Left lung (tissue), 10 donors: Measurements from ENCODE around the gene ARRDC5. TPM values are rescaled to one million over a fixed set of nuclear protein-coding genes. Genes with fewer than 3 reads are reported as not detected.
A peak's percentile ranks its signal among the peaks of the same experiment; 100 is the strongest.

Experiments used
- ATAC-seq: fragments of 200-7000 bp; cut with Tn5 transposase; one replicate; pipeline ENCODE4 v1.9.1; 2020; ENCODE audit warnings: moderate library complexity
- DNase-seq, 4 donors: peaks; one replicate each; pipeline ENCODE4 v3.0.0-alpha.2; 2013 to 2020
- H3K27ac ChIP-seq, 2 donors: fragments of 200-600 bp; sonication (generic) in 1 of 2; one replicate each; pipeline versions ENCODE4 v1.5.0 to v1.8.0; 2020 to 2021
- H3K27me3 ChIP-seq, 2 donors: fragments of 200-600 bp; sonication (generic) in 1 of 2; one replicate each; pipeline versions ENCODE4 v1.5.0 to v1.8.0; 2020 to 2021
- H3K36me3 ChIP-seq, 2 donors: fragments of 200-600 bp; sonication (generic) in 1 of 2; one replicate each; pipeline versions ENCODE4 v1.5.0 to v1.8.0; 2020 to 2021
- H3K4me1 ChIP-seq, 2 donors: fragments of 200-600 bp; one replicate each; pipeline ENCODE4 v1.8.0; 2021
- H3K4me3 ChIP-seq, 2 donors: fragments of 200-600 bp; sonication (generic) in 1 of 2; one replicate each; pipeline versions ENCODE4 v1.5.0 to v1.8.0; 2020 to 2021; ENCODE audit warnings: mild to moderate bottlenecking in 1 of 2
- H3K9me3 ChIP-seq, 2 donors: fragments of 200-600 bp; sonication (generic) in 1 of 2; one replicate each; pipeline versions ENCODE4 v1.5.0 to v1.8.0; 2020 to 2021
- intact Hi-C, 2 donors: fragments of 100-400 bp; cut with DNase I; formaldehyde crosslinking; loops; one replicate each; pipeline versions ENCODE4 v1.11.2 to v1.14.2; 2022
- polyA plus RNA-seq, 6 donors: library from polyadenylated mRNA; unstranded; fragments of 120-200 nt; gene quantifications; one replicate each; pipeline ENCODE4 v1.2.1, GENCODE V29; 2013; ENCODE audit not compliant: insufficient read length in 6 of 6
- total RNA-seq, 2 donors: library from RNA; stranded (reverse); fragmentation: NEBNext Ultra II Directional; extraction: Animal tissue kit (Norgen Biotek cat#: 25700); gene quantifications; one replicate each; pipeline ENCODE4 v1.2.1, GENCODE V29; 2021
- TF ChIP-seq, protein P1 (sequence below), 2 donors: fragments of 200-600 bp; sonication (generic) in 1 of 2; IDR thresholded peaks; one replicate each; pipeline versions ENCODE4 v1.5.0 to v1.8.0; 2021; ENCODE audit warnings: antibody characterized with exemption in 2 of 2
- donor health status: DM: no; HTN: yes; CAD: no.
- donor health status: DM: no; HTN: no; CAD: no.

Gene ARRDC5
- total and polyA plus RNA-seq, 8 donors: 0.08 to 0.81 (median 0.22) TPM; not detected in 4

DNA sequence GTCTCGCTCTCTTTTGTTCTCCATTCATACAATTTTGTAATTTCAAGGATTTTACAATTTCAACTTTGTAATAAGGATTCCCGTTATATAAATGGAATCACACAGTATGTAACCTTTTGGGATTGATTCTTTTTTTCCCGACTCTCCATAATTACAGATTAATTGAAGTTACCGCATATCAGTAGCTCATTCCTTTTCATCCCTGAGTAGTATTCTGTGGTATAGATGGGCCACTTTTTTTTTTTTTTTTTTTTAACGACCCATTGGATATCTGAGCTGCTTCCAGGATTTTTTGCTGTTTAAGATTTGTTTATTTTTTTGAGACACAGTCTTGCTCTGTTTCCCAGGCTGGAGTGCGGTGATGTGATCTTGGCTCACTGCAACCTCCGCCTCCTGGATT lies 34.4 kb upstream of the ARRDC5 start:
- Histone ChIP-seq H3K4me1 (peaks cover 0 to 8% of the 10 kb centered on the region in 2 donors), H3K4me3 (no peak overlapping the region), H3K27ac (no peak overlapping the region), H3K9me3 (no peaks in the 10 kb centered on the region), H3K27me3 (no peaks in the 10 kb centered on the region), H3K36me3 (peaks cover 0 to 7% of the 10 kb centered on the region in 2 donors)
- DNase-seq (no peak), ATAC-seq (no peak)
- intact Hi-C loops: no loop called here
- TF ChIP-seq, protein P1, sequence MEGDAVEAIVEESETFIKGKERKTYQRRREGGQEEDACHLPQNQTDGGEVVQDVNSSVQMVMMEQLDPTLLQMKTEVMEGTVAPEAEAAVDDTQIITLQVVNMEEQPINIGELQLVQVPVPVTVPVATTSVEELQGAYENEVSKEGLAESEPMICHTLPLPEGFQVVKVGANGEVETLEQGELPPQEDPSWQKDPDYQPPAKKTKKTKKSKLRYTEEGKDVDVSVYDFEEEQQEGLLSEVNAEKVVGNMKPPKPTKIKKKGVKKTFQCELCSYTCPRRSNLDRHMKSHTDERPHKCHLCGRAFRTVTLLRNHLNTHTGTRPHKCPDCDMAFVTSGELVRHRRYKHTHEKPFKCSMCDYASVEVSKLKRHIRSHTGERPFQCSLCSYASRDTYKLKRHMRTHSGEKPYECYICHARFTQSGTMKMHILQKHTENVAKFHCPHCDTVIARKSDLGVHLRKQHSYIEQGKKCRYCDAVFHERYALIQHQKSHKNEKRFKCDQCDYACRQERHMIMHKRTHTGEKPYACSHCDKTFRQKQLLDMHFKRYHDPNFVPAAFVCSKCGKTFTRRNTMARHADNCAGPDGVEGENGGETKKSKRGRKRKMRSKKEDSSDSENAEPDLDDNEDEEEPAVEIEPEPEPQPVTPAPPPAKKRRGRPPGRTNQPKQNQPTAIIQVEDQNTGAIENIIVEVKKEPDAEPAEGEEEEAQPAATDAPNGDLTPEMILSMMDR (IDR thresholded peaks at IDR 0.05): no peak

GRCh38 chr19:4935444-4935843 lies 32.7 kb upstream of the ARRDC5 start:
- H3K4me1 ChIP-seq: peaks cover 0 to 8% of the 10 kb centered on the region in 2 donors
- no peak overlapping the region for H3K27ac ChIP-seq
- no peaks in the 10 kb centered on the region for H3K27me3 ChIP-seq
- TF ChIP-seq, protein P1 (IDR thresholded peaks at IDR 0.05): no peak
- ATAC-seq: no peak
- no peaks in the 10 kb centered on the region for H3K9me3 ChIP-seq
- H3K4me3 ChIP-seq: no peak overlapping the region
- peaks cover 0 to 7% of the 10 kb centered on the region in 2 donors for H3K36me3 ChIP-seq
- intact Hi-C loops: no loop called here
- no peak for DNase-seq

DNA sequence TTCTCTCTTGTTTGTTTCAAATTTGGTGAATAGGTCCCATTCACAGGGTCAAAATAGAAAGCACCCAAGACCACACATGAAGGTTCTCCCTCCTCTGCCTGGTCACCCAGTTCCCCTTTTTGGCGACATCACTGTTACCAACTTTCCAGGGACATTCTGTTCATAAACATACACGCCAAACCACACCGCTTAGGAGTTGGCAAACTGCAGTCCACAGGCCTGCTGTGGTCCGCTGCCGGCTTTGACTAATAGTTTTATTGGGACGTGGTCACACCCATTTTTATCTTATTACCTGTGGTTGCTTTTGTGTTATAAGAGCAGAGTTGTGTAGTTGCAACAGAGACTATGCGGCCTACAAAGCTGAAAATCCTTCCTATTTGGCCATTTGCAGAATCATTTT lies 30.8 kb upstream of the ARRDC5 start:
- H3K4me1 ChIP-seq: peaks cover 0 to 8% of the 10 kb centered on the region in 2 donors
- TF ChIP-seq, protein P1 (IDR thresholded peaks at IDR 0.05): no peak
- no peaks in the 10 kb centered on the region for H3K9me3 ChIP-seq
- ATAC-seq (peak; percentile 18), DNase-seq (no peak)
- intact Hi-C loops: no loop called here
- no peaks in the 10 kb centered on the region for H3K27me3 ChIP-seq
- peak overlapping the region in 1 of 2 donors; percentile 66 for H3K27ac ChIP-seq
- no peak overlapping the region for H3K4me3 ChIP-seq
- H3K36me3 ChIP-seq: peaks cover 0 to 16% of the 10 kb centered on the region in 2 donors

- no peak for ATAC-seq
- intact Hi-C loops: no loop called here
Measured at GRCh38 chr19:4932711-4933110, 30.0 kb upstream of the ARRDC5 start.

GRCh38 chr19:4930664-4931063 lies 28.0 kb upstream of the ARRDC5 start:
- peaks cover 0 to 8% of the 10 kb centered on the region in 2 donors for H3K4me1 ChIP-seq
- TF ChIP-seq, protein P1 (IDR thresholded peaks at IDR 0.05): no peak
- H3K9me3 ChIP-seq: no peaks in the 10 kb centered on the region
- no peaks in the 10 kb centered on the region for H3K27me3 ChIP-seq
- H3K27ac ChIP-seq: no peak overlapping the region
- H3K36me3 ChIP-seq: peaks cover 0 to 16% of the 10 kb centered on the region in 2 donors
- ATAC-seq: no peak
- H3K4me3 ChIP-seq: no peak overlapping the region
- intact Hi-C loops: no loop called here
- DNase-seq: no peak

More at GRCh38 chr19:4932711-4933110, 30.0 kb upstream of the ARRDC5 start:
- H3K27ac ChIP-seq: peak overlapping the region in 1 of 2 donors; percentile 66
- TF ChIP-seq, protein P1 (IDR thresholded peaks at IDR 0.05): no peak
- no peak overlapping the region for H3K4me3 ChIP-seq
- no peak for DNase-seq
- H3K9me3 ChIP-seq: no peaks in the 10 kb centered on the region
- peaks cover 0 to 8% of the 10 kb centered on the region in 2 donors for H3K4me1 ChIP-seq
- H3K27me3 ChIP-seq: no peaks in the 10 kb centered on the region
- peaks cover 0 to 16% of the 10 kb centered on the region in 2 donors for H3K36me3 ChIP-seq
